Effector memory CD4-positive, alpha-beta T cell (primary cell): ENCODE data around the gene FUT1.
"Not testable (repeated sequence)": the region's sequence is repeated elsewhere in the genome, so short reads cannot be mapped to it uniquely, and the experiment has no call there.

Experiments
- DNase-seq, 3 donors: peaks; one replicate each; pipeline ENCODE4 v3.0.0-alpha.2; 2020
- H3K27ac ChIP-seq: 2 replicates; pipeline ENCODE4 v1.7.0; 2013; ENCODE audit warnings: mild to moderate bottlenecking, low read length, moderate library complexity; ENCODE audit not compliant: insufficient read depth, poor library complexity, severe bottlenecking
- H3K27me3 ChIP-seq: replicated peaks from 2 replicates; pipeline ENCODE4 v1.7.0; 2013; ENCODE audit warnings: mild to moderate bottlenecking, low read length; ENCODE audit not compliant: insufficient read depth, control insufficient read depth, poor library complexity, severe bottlenecking
- H3K36me3 ChIP-seq: 2 replicates; pipeline ENCODE4 v1.7.0; 2013; ENCODE audit warnings: mild to moderate bottlenecking, low read length, moderate library complexity; ENCODE audit not compliant: control insufficient read depth, insufficient read depth
- H3K4me1 ChIP-seq: 2 replicates; pipeline ENCODE4 v1.7.0; 2013; ENCODE audit warnings: low read length, mild to moderate bottlenecking; ENCODE audit not compliant: control insufficient read depth, insufficient read depth, poor library complexity, severe bottlenecking
- H3K4me3 ChIP-seq: 2 replicates; pipeline ENCODE4 v1.7.0; 2013; ENCODE audit warnings: low read length, low read depth, mild to moderate bottlenecking; ENCODE audit not compliant: insufficient read depth, poor library complexity, severe bottlenecking
- H3K9me3 ChIP-seq: 2 replicates; pipeline ENCODE4 v1.7.0; 2013; ENCODE audit warnings: mild to moderate bottlenecking, low read length, moderate library complexity; ENCODE audit not compliant: control insufficient read depth

FUT1 gene

GRCh38 chr19:48768994-48769713 is 16.7 kb upstream of the FUT1 start:
- no peak overlapping the region for H3K4me3 ChIP-seq
- no peak for DNase-seq
- H3K27me3 ChIP-seq: no peaks in the 10 kb centered on the region
- H3K9me3 ChIP-seq: no peaks in the 10 kb centered on the region
- H3K27ac ChIP-seq: no peak overlapping the region
- no peaks in the 10 kb centered on the region for H3K36me3 ChIP-seq
- no peaks in the 10 kb centered on the region for H3K4me1 ChIP-seq

- H3K4me1 ChIP-seq, H3K36me3 ChIP-seq, H3K27ac ChIP-seq, H3K4me3 ChIP-seq, H3K9me3 ChIP-seq, DNase-seq, H3K27me3 ChIP-seq: not testable (repeated sequence)
These were observed 15.8 kb upstream of the FUT1 start for GRCh38 chr19:48768171-48768753.

- not testable (repeated sequence) for DNase-seq, H3K27me3 ChIP-seq, H3K9me3 ChIP-seq, H3K4me1 ChIP-seq, H3K4me3 ChIP-seq, H3K27ac ChIP-seq, H3K36me3 ChIP-seq
These were observed 13.4 kb upstream of the FUT1 start for GRCh38 chr19:48765816-48766215.

- H3K27ac ChIP-seq: no peak overlapping the region
- no peak for DNase-seq
- H3K4me3 ChIP-seq: no peak overlapping the region
- no peaks in the 10 kb centered on the region for H3K9me3 ChIP-seq
- H3K36me3 ChIP-seq: no peaks in the 10 kb centered on the region
- no peaks in the 10 kb centered on the region for H3K27me3 ChIP-seq
- peaks cover 2% of the 10 kb centered on the region for H3K4me1 ChIP-seq
These were observed 8.2 kb upstream of the FUT1 start for GRCh38 chr19:48760504-48761205.

- DNase-seq: no peak
- H3K27ac ChIP-seq: no peak overlapping the region
These were observed 5.3 kb upstream of the FUT1 start for GRCh38 chr19:48757741-48758144.

GRCh38 chr19:48757089-48757675 is 4.7 kb upstream of the FUT1 start:
- H3K9me3 ChIP-seq: no peaks in the 10 kb centered on the region
- H3K4me1 ChIP-seq: peaks cover 15% of the 10 kb centered on the region
- no peak for DNase-seq
- H3K27ac ChIP-seq: no peak overlapping the region
- H3K4me3 ChIP-seq: no peak overlapping the region
- no peaks in the 10 kb centered on the region for H3K36me3 ChIP-seq
- peaks cover 4% of the 10 kb centered on the region for H3K27me3 ChIP-seq

More at GRCh38 chr19:48757741-48758144, 5.3 kb upstream of the FUT1 start:
- no peaks in the 10 kb centered on the region for H3K9me3 ChIP-seq
- peaks cover 9% of the 10 kb centered on the region for H3K4me1 ChIP-seq
- H3K4me3 ChIP-seq: no peak overlapping the region
- H3K27me3 ChIP-seq: peaks cover 4% of the 10 kb centered on the region
- no peaks in the 10 kb centered on the region for H3K36me3 ChIP-seq

- Histone ChIP-seq H3K36me3 (no peaks in the 10 kb centered on the region), H3K27ac (no peak overlapping the region), H3K4me1 (peaks cover 17% of the 10 kb centered on the region), H3K4me3 (no peak overlapping the region), H3K9me3 (no peaks in the 10 kb centered on the region), H3K27me3 (peaks cover 4% of the 10 kb centered on the region)
- DNase-seq: no peak
These were observed 4.2 kb upstream of the FUT1 start for GRCh38 chr19:48756686-48757085.

GRCh38 chr19:48756212-48756611 is 3.8 kb upstream of the FUT1 start:
- H3K4me1 ChIP-seq: peaks cover 17% of the 10 kb centered on the region
- H3K4me3 ChIP-seq: no peak overlapping the region
- H3K27me3 ChIP-seq: peaks cover 4% of the 10 kb centered on the region
- H3K36me3 ChIP-seq: no peaks in the 10 kb centered on the region
- no peaks in the 10 kb centered on the region for H3K9me3 ChIP-seq
- H3K27ac ChIP-seq: no peak overlapping the region
- no peak for DNase-seq

GRCh38 chr19:48755787-48756186 is 3.3 kb upstream of the FUT1 start:
- H3K9me3 ChIP-seq: no peaks in the 10 kb centered on the region
- peaks cover 4% of the 10 kb centered on the region for H3K27me3 ChIP-seq
- no peaks in the 10 kb centered on the region for H3K36me3 ChIP-seq
- peaks cover 17% of the 10 kb centered on the region for H3K4me1 ChIP-seq
- no peak overlapping the region for H3K4me3 ChIP-seq
- no peak for DNase-seq
- no peak overlapping the region for H3K27ac ChIP-seq
